GM18867 (cell line): ENCODE data around the gene PTPRN2.
"Not testable (repeated sequence)": the region's sequence is repeated elsewhere in the genome, so short reads cannot be mapped to it uniquely, and the experiment has no call there.

Experiments used
- ATAC-seq: cut with Tn5 transposase; IDR thresholded peaks from one replicate; pipeline ENCODE4 v1.9.1; 2021; ENCODE audit warnings: mild to moderate bottlenecking, moderate library complexity; ENCODE audit not compliant: unreplicated experiment

Gene PTPRN2

GRCh38 chr7:157605638-157606037, 982.0 kb downstream of the PTPRN2 start:
- no peak for ATAC-seq

DNA sequence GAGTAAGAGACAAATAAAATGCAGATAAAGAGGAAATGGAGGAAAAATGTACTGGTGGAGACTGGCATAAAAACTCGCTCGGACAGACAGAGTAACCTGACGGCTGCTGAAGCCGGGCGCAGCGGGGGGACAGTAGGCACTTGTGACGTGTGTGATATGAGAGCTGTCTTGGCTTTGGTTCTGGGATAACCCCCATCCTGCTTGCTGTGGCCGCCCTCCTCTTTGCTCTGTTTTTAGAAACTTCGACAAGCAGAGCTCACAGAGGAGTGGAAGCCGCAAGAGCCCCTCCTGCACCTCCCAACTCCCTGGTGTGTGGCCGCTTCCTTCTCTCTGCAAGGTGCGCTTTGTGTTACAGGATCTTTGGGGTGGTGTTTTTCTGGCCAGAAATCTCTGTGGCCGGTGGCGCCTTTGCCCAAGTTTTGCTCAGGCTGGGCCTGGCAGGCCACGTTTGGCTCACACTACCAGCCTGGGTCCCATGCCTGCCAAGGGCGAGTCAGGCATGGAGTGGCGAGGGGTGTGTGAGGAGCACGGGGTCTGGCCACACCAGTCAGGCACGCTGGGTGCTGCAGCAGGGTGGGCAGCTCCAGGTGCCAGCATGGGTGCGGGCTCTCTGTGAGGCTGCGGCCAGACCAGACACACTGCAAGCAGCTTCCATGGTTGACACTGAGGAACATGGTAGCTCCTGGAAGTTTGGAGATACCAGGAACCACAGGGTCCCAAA, 982.8 kb downstream of the PTPRN2 start:
- no peak for ATAC-seq

DNA sequence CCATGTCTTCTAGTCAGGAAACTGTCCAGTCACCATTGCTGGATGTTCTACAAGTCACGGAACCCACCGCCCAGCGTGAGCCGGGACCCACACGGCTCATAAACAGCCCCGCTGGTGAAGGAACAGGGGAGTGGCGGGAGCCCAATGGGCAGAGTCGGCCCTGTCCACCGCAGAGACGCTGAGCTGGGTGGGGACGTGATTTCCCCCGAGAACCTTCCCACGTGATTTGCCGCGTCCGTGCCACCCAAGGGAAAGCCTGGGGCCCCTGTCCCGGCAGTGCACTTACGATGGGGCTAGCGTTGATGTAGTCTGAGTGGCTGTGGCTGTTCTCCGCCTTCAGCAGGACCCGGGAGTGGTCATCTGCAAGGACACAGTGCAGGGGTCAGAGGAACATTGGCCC, 983.9 kb downstream of the PTPRN2 start:
- no peak for ATAC-seq

GRCh38 chr7:157603005-157603404, 984.6 kb downstream of the PTPRN2 start:
- ATAC-seq = no peak

DNA sequence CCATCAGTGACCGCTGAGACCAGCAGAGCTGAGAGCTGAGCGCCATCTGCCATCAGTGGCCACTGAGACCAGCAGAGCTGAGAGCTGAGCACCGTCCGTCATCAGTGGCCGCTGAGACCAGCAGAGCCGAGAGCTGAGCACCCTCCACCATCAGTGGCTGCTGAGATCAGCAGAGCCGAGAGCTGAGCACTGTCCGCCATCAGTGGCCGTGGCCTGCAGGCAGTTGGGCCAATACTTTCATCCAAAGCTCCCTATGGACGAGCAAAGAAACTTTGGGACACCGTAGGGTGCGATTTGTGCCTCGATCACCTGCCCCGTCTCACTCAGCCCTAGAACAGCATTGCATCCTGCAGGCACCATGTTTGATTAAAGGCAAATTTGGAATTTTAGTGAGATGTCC, 985.0 kb downstream of the PTPRN2 start:
- no peak for ATAC-seq

DNA sequence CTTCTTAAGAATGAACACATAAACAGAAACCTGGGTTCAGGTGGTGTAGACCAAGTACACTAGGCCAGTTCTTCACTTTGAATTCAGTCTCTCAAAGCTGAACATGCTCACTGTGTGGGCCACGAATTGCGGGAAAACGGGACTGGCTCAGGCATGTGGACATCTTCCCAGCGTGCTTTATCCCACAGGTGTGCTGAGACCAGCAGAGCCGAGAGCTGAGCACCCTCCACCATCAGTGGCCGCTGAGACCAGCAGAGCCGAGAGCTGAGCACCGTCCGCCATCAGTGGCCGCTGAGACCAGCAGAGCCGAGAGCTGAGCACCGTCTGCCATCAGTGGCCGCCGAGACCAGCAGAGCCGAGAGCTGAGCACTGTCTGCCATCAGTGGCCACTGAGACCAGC, 985.5 kb downstream of the PTPRN2 start:
- ATAC-seq = no peak

GRCh38 chr7:157601530-157601929, 986.1 kb downstream of the PTPRN2 start:
- ATAC-seq = no peak

GRCh38 chr7:157599491-157599890, 988.1 kb downstream of the PTPRN2 start:
- no peak for ATAC-seq

GRCh38 chr7:157597562-157597961, 990.1 kb downstream of the PTPRN2 start:
- no peak for ATAC-seq

DNA sequence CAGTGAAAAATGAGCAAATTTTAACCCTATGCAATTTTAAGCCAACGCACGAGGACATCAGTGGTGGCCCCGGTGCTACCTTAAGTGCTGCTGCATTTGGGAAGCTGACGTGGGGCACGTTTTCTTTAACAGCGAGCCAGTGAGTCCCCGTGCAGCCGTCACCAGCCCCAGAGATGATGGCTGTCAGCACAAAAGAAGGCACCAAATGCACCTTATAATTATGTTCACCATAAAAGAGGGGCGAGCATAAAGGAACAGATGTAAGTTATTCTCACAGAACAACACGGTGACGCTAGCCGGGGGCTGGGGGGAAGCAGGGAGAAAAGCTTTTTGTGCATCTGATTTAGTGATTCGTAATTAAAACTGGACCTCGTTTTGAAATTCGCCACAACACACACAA, 990.7 kb downstream of the PTPRN2 start:
- ATAC-seq = no peak

DNA sequence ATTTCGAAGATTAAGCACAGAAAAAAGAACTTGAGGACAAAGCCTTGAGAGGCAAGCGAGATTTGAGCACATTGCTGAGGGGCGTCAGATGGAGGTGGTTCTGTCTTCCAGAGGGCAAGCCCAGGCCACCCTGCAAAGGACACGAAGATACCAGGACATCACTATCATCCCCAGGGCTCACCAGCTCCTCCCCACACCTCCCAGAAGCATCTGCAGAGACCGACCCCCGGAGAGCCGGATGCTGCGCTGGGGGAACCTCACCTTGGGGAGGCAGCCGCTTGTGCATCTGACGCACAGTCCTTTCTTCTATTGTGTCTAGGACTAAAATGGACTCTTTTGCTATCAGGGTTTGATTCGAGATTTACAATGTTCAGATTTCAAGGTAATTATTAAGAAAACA, 991.2 kb downstream of the PTPRN2 start:
- no peak for ATAC-seq

- ATAC-seq = no peak
These were observed 991.6 kb downstream of the PTPRN2 start for GRCh38 chr7:157596026-157596425.

DNA sequence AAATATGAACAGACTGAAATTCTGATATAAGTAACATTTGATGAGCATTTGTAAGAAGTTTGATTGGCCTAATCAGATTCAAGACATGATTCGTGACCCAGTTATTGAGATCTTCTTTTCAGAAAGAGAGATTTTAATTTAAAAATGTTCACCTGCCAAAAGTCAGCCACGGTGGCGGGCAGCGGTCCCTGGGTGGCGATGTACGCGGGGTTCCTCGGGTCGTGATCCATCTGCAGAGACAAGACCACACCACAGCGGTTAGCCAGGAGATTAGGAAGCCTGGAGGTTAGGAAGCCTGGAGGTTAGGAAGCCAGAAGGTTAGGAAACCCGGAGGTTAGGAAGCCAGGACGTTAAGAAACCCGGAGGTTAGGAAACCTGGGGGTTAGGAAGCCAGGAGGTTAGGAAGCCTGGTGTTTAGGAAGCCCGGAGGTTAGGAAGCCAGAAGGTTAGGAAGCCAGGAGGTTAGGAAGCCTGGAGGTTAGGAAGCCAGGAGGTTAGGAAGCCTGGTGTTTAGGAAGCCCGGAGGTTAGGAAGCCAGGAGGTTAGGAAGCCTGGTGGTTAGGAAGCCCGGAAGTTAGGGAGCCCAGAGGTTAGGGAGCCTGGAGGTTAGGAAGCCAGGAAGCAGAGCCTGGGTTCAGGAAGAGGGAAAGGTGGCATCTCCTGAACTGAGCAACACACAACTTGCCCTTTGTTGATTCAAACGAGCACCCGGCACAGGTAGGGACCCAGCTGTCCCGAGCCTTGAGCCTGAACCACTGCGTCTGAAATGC, 992.4 kb downstream of the PTPRN2 start:
- no peak for ATAC-seq

GRCh38 chr7:157594306-157594705, 993.3 kb downstream of the PTPRN2 start:
- no peak for ATAC-seq

DNA sequence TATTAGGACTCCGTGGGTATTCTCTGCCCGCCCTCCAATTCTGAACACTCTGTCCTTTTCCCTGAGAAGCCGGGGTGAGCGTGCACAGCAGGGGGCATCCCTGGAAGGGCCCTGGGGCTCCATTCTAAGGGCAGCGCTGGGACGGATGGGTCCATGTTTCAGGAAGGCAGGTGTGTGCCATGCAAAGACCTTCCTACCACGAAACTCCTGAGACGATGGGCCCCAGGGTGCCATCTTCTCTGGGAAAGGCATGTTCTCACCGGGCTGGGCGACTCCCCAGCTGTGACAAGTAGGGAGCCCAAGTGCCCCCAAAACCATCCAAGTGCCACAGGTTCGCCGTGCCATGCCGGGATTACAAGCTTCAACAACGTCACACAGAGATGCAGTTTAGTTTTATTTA, 994.1 kb downstream of the PTPRN2 start:
- no peak for ATAC-seq

DNA sequence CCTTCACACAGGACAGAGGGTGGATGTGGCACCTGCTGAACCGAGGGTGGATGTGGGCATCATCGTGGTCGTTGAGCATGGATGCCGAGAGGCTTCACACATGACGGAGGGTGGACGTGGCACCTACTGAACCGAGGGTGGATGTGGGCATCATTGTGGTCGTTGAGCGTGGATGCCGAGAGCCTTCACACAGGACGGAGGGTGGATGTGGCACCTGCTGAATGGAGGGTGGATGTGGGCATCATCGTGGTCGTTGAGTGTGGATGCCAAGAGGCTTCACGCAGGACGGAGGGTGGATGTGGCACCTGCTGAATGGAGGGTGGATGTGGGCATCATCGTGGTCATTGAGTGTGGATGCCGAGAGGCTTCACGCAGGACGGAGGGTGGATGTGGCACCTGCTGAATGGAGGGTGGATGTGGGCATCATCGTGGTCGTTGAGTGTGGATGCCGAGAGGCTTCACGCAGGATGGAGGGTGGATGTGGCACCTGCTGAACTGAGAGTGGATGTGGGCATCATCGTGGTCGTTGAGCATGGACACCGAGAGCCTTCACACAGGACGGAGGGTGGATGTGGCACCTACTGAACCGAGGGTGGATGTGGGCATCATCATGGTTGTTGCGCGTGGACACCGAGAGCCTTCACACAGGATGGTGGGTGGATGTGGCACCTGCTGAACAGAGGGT, 994.8 kb downstream of the PTPRN2 start:
- ATAC-seq = not testable (repeated sequence)

GRCh38 chr7:157590526-157590925, 997.1 kb downstream of the PTPRN2 start:
- no peak for ATAC-seq

DNA sequence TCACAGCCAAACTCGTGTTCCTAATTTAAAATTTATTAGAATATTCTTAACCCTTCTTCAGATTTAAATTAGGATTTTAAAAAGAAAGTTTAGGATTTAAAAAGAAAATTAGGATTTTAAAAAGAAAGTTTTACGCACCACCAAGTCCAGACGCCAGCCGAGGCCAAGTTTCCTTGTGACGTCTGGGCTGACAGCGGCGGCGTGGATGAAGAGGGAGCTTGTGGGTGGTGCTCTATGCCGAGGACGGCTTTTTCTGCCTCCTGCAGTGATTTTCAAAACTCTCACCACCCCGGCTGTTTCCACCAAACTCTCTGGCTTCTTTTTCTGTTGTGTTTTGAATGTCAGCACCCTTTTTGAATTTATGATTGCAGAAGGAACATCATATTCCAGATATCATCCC, 997.9 kb downstream of the PTPRN2 start:
- ATAC-seq = no peak

GRCh38 chr7:157587805-157588560, 999.6 kb downstream of the PTPRN2 start:
- no peak for ATAC-seq

DNA sequence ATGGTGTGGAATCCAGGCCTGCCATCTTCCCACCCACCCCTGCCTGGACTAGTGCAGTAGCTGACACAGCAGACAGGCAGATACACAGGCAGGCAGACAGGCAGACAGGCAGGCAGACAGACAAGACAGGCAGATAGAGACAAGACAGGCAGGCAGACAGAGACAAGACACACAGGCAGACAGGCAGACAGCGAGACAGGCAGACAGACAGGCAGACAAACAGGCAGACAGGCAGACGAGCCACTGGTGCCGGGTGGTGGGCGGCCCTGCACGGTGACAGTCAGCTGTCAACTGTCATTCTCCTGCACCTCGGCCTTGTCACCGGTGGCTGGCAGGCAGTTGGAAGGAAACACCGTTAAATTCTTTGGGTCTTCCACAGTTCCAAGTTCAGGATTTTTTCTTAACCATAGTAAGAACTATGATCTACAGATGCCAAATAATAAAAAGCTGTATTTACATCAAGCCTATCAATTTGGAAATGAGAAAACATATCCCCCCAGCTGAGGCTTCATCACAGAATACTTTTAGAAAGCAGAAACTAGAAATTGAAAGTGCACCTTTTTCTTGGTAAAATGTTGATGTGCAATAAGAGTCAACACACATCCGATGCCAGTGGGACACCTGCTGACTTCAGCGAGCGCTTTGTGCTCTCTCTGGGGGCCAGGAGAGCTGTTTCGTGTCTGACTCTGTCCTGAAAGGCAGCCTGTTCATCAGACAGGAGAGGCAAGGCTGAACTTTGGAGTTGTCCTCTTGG, 1000.4 kb downstream of the PTPRN2 start:
- no peak for ATAC-seq
